Trophoblast cell (in vitro differentiated cells and primary cell): ENCODE results near the gene SPAG16.

Source experiments
- DNase-seq, 2 donors: peaks; one replicate each; pipeline ENCODE4 v3.0.0-alpha.2; 2016
- H2AFZ ChIP-seq: 2 replicates; pipeline ENCODE4 v1.6.1; 2013; ENCODE audit warnings: low read length, moderate library complexity, mild to moderate bottlenecking; ENCODE audit not compliant: insufficient read depth, poor library complexity
- H2AK5ac ChIP-seq: 2 replicates; pipeline ENCODE4 v1.6.1; 2013; ENCODE audit warnings: mild to moderate bottlenecking, low read length
- H2BK120ac ChIP-seq: 2 replicates; pipeline ENCODE4 v1.6.1; 2013; ENCODE audit warnings: low read length, mild to moderate bottlenecking, moderate library complexity; ENCODE audit not compliant: insufficient read depth, poor library complexity
- H2BK12ac ChIP-seq: 2 replicates; pipeline ENCODE4 v1.6.1; 2013; ENCODE audit warnings: mild to moderate bottlenecking, low read length, moderate library complexity
- H2BK5ac ChIP-seq: 2 replicates; pipeline ENCODE4 v1.6.1; 2013; ENCODE audit warnings: low read length, low read depth, moderate library complexity, mild to moderate bottlenecking; ENCODE audit not compliant: poor library complexity
- H3K14ac ChIP-seq: 2 replicates; pipeline ENCODE4 v1.6.1; 2013; ENCODE audit warnings: mild to moderate bottlenecking, low read length
- H3K18ac ChIP-seq: 2 replicates; pipeline ENCODE4 v1.6.1; 2013; ENCODE audit warnings: mild to moderate bottlenecking, low read length
- H3K23ac ChIP-seq: 2 replicates; pipeline ENCODE4 v1.6.1; 2013; ENCODE audit warnings: low read length
- H3K27ac ChIP-seq: 2 replicates; pipeline ENCODE4 v1.5.1; 2013; ENCODE audit warnings: low read depth, mild to moderate bottlenecking, inconsistent platforms, low read length, moderate library complexity
- H3K27me3 ChIP-seq: 2 replicates; pipeline ENCODE4 v1.6.1; 2013; ENCODE audit warnings: inconsistent platforms, mild to moderate bottlenecking, low read length, moderate library complexity; ENCODE audit not compliant: insufficient read depth
- H3K36me3 ChIP-seq, 2 experiments: 1 replicate in 1 of 2; 2 replicates in 1 of 2; pipeline ENCODE4 v1.6.1; 2013; ENCODE audit warnings: low read length in 2 of 2, mild to moderate bottlenecking in 2 of 2, moderate library complexity in 1 of 2; ENCODE audit not compliant: insufficient read depth in 2 of 2, control insufficient read depth in 1 of 2
- H3K4ac ChIP-seq: 2 replicates; pipeline ENCODE4 v1.6.1; 2013; ENCODE audit warnings: low read depth, mild to moderate bottlenecking, low read length, moderate library complexity
- H3K4me1 ChIP-seq, 2 experiments: 1 replicate in 1 of 2; 2 replicates in 1 of 2; pipeline ENCODE4 v1.6.1; 2013; ENCODE audit warnings: low read length in 2 of 2, mild to moderate bottlenecking in 2 of 2, moderate library complexity in 1 of 2; ENCODE audit not compliant: insufficient read depth in 2 of 2, control insufficient read depth in 1 of 2
- H3K4me2 ChIP-seq: 2 replicates; pipeline ENCODE4 v1.6.1; 2013; ENCODE audit warnings: inconsistent platforms, mild to moderate bottlenecking, low read length, moderate library complexity
- H3K4me3 ChIP-seq: 2 replicates; pipeline ENCODE4 v1.5.1; 2013; ENCODE audit warnings: mild to moderate bottlenecking, low read depth, low read length, inconsistent platforms
- H3K79me1 ChIP-seq: one replicate; pipeline ENCODE4 v1.6.1; 2013; ENCODE audit warnings: low read length
- H3K79me2 ChIP-seq: 2 replicates; pipeline ENCODE4 v1.6.1; 2013; ENCODE audit warnings: low read length, mild to moderate bottlenecking; ENCODE audit not compliant: control insufficient read depth, insufficient read depth, poor library complexity
- H3K9ac ChIP-seq: 2 replicates; pipeline ENCODE4 v1.6.1; 2013; ENCODE audit warnings: mild to moderate bottlenecking, low read length
- H3K9me3 ChIP-seq: 2 replicates; pipeline ENCODE4 v1.6.1; 2013; ENCODE audit warnings: low read depth, mild to moderate bottlenecking, control low read depth, inconsistent platforms, low read length; ENCODE audit not compliant: insufficient read depth
- H4K12ac ChIP-seq: 2 replicates; pipeline ENCODE4 v1.6.1; 2013; ENCODE audit warnings: low read depth, mild to moderate bottlenecking, low read length, moderate library complexity
- H4K8ac ChIP-seq: 2 replicates; pipeline ENCODE4 v1.6.1; 2013; ENCODE audit warnings: low read depth, mild to moderate bottlenecking, low read length, moderate library complexity
- H4K91ac ChIP-seq: one replicate; pipeline ENCODE4 v1.6.1; 2013; ENCODE audit warnings: low read depth, mild to moderate bottlenecking, low read length, moderate library complexity
- WGBS: extraction: QIAGEN DNeasy Blood & Tissue Kit; methylation state at CpG from one replicate; pipeline ENCODE4 v1.1.7; 2013; ENCODE audit warnings: missing lambda C conversion rate; ENCODE audit not compliant: insufficient read length, insufficient coverage; ENCODE audit errors: extremely low coverage; 5-methylcytosine and 5-hydroxymethylcytosine counted together

SPAG16 gene

DNA sequence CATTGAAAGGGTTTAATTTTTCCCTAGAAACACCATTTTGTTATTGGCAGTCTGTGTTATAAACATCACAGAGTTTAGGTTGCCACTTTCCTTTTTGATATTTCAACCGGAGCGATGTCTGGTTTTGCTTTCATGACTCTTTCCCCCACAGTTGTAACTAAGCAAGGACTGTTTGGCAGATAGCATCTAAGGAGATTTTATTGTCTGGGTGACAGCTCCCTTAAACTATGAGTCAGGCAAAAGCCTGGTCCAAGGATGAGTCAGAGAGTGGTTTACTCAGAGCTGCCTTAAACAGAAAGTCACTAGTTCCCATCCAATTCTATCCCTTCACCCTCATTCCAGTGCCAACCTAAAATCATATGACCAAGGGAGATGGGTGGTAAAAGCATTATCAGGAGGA lies 785.0 kb downstream of the SPAG16 start:
- Histone ChIP-seq H2BK5ac (no peak overlapping the region), H3K14ac (no peak overlapping the region), H3K27me3 (no peaks in the 10 kb centered on the region), H3K79me1 (peaks cover 2% of the 10 kb centered on the region), H3K9me3 (no peaks in the 10 kb centered on the region), H3K27ac (peak overlapping the region; percentile 25), H4K12ac (no peak overlapping the region), H3K9ac (no peak overlapping the region), H3K4me2 (no peak overlapping the region), H3K4me1 (peaks cover 0 to 3% of the 10 kb centered on the region in 2 experiments), H2BK120ac (no peak overlapping the region), H4K8ac (no peak overlapping the region), H3K36me3 (no peaks in the 10 kb centered on the region), H2AFZ (no peak overlapping the region), H3K23ac (no peak overlapping the region), H2BK12ac (no peak overlapping the region), H3K4me3 (no peak overlapping the region), H4K91ac (no peak overlapping the region), H3K4ac (no peak overlapping the region), H3K18ac (no peak overlapping the region), H3K79me2 (no peaks in the 10 kb centered on the region), H2AK5ac (no peak overlapping the region)
- peak; percentile 49 to 65 for DNase-seq
- no CpG with 5 or more reads among the region's 2 CpGs for WGBS

DNA sequence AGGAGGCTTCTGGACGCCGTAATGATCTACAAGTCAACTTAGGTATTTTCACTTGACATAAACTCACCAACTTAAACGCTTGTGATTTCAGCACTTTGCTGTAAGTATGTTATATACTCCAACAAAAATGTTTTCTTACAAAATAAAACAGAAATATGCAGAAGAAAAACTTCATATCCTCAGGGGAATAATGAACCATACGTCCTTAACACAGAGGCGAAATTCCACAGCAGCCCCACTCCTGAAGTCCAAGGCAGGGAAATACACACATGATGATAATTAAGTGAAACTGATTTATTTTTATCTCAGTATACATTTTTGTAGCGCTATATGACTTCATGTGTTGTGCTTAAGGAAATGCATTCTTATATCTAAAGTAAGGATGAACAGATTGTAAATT lies 791.2 kb downstream of the SPAG16 start:
- Histone ChIP-seq H3K4me1 (no peaks in the 10 kb centered on the region), H3K27ac (no peak overlapping the region), H2BK12ac (no peak overlapping the region), H3K27me3 (no peaks in the 10 kb centered on the region), H3K14ac (no peak overlapping the region), H4K91ac (no peak overlapping the region), H3K23ac (no peak overlapping the region), H4K8ac (no peak overlapping the region), H3K79me1 (no peaks in the 10 kb centered on the region), H3K9me3 (no peaks in the 10 kb centered on the region), H3K18ac (no peak overlapping the region), H3K4me3 (no peak overlapping the region), H2AK5ac (no peak overlapping the region), H3K4ac (no peak overlapping the region), H3K36me3 (no peaks in the 10 kb centered on the region), H2BK5ac (no peak overlapping the region), H4K12ac (no peak overlapping the region), H3K79me2 (no peaks in the 10 kb centered on the region), H2BK120ac (no peak overlapping the region), H3K9ac (no peak overlapping the region), H2AFZ (no peak overlapping the region), H3K4me2 (no peak overlapping the region)
- WGBS: no CpG with 5 or more reads among the region's 6 CpGs
- no peak for DNase-seq

DNA sequence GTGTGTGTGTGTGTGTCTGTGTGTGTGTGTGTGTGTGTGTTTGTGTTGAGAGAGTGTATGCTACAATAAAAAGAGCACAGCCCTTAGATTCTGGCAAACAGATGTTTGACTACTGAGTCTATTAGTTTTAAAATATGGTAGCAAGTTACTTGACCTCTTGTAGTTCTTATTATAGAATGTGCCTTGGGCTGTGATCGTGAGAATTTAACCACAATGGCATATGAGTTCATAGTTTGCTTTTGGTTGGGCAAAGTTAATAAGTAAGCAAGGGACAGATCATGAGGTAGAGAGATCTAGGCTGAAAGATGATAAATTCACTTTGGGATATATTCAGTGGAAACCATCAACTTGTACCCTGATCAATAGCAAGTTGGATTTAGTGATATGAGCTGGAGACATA lies 792.3 kb downstream of the SPAG16 start:
- no CpG with 5 or more reads among the region's 1 CpG for WGBS
- Histone ChIP-seq H3K27ac (no peak overlapping the region), H3K27me3 (no peaks in the 10 kb centered on the region), H3K9me3 (no peaks in the 10 kb centered on the region), H4K91ac (no peak overlapping the region), H3K4me1 (no peaks in the 10 kb centered on the region), H4K8ac (no peak overlapping the region), H2BK120ac (no peak overlapping the region), H3K18ac (no peak overlapping the region), H2BK5ac (no peak overlapping the region), H4K12ac (no peak overlapping the region), H3K79me1 (no peaks in the 10 kb centered on the region), H2AFZ (no peak overlapping the region), H3K4ac (no peak overlapping the region), H3K79me2 (no peaks in the 10 kb centered on the region), H3K23ac (no peak overlapping the region), H3K4me3 (no peak overlapping the region), H2BK12ac (no peak overlapping the region), H3K14ac (no peak overlapping the region), H3K36me3 (no peaks in the 10 kb centered on the region), H2AK5ac (no peak overlapping the region), H3K4me2 (no peak overlapping the region), H3K9ac (no peak overlapping the region)
- DNase-seq: no peak

DNA sequence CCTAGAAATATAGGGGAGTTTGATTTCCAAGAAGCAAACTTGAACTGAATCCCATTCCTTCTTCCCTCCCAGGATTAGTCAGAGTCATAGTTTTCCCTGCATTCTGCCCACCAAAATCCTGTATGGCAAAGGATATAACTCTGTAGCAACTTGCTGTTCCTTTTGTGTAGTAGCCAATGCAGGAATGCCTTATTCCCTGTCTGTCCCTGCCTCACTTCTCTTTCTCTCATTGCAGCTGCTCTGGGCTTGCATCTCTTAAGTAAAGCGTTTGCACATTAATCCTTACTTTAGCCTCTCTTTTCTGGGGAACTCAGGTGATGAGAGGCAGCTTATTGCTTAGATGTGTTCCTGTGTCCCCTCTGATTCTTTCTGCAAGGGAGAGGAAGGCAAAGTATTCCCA lies 793.5 kb downstream of the SPAG16 start:
- H3K27me3 ChIP-seq: no peaks in the 10 kb centered on the region
- no peak overlapping the region for H3K9ac ChIP-seq
- no peak overlapping the region for H2BK5ac ChIP-seq
- no peak overlapping the region for H3K23ac ChIP-seq
- no peak for DNase-seq
- no peak overlapping the region for H2AFZ ChIP-seq
- H3K4me2 ChIP-seq: no peak overlapping the region
- H3K14ac ChIP-seq: no peak overlapping the region
- no peaks in the 10 kb centered on the region for H3K79me2 ChIP-seq
- H3K79me1 ChIP-seq: no peaks in the 10 kb centered on the region
- H2AK5ac ChIP-seq: no peak overlapping the region
- H3K18ac ChIP-seq: no peak overlapping the region
- no peak overlapping the region for H4K8ac ChIP-seq
- no peak overlapping the region for H4K12ac ChIP-seq
- no peaks in the 10 kb centered on the region for H3K9me3 ChIP-seq
- no peak overlapping the region for H4K91ac ChIP-seq
- no peak overlapping the region for H3K4ac ChIP-seq
- H3K27ac ChIP-seq: no peak overlapping the region
- no CpG with 5 or more reads among the region's 1 CpG for WGBS
- no peak overlapping the region for H2BK12ac ChIP-seq
- no peaks in the 10 kb centered on the region for H3K4me1 ChIP-seq
- no peak overlapping the region for H2BK120ac ChIP-seq
- H3K36me3 ChIP-seq: no peaks in the 10 kb centered on the region
- no peak overlapping the region for H3K4me3 ChIP-seq
